ENCODE data around the gene GPM6B. TPM values are rescaled to one million over a fixed set of nuclear protein-coding genes. Genes with fewer than 3 reads are reported as not detected.

The GPM6B gene
- total RNA-seq, 1 experiment from 2014 or later, result 0.51 TPM

GRCh38 chrX:13759152-13759718 is 57.7 kb downstream of the GPM6B start:
- intact Hi-C loops (cut with micrococcal nuclease), result loop anchor here (10.0 kb wide), 1 partner anchor 176 kb away; no protein-coding TSS in a partner anchor
- no peak overlapping the region for H3K27ac ChIP-seq (ENCODE audit: low read length)
- no peak for ATAC-seq
- H3K4me2 ChIP-seq (ENCODE audit: low read length), result no peak overlapping the region
- peaks cover 48% of the 10 kb centered on the region for H3K36me3 ChIP-seq (ENCODE audit: low read depth, low read length)
- H3K79me2 ChIP-seq (ENCODE audit: low read length), result no peaks in the 10 kb centered on the region
- TF ChIP-seq, protein P1, sequence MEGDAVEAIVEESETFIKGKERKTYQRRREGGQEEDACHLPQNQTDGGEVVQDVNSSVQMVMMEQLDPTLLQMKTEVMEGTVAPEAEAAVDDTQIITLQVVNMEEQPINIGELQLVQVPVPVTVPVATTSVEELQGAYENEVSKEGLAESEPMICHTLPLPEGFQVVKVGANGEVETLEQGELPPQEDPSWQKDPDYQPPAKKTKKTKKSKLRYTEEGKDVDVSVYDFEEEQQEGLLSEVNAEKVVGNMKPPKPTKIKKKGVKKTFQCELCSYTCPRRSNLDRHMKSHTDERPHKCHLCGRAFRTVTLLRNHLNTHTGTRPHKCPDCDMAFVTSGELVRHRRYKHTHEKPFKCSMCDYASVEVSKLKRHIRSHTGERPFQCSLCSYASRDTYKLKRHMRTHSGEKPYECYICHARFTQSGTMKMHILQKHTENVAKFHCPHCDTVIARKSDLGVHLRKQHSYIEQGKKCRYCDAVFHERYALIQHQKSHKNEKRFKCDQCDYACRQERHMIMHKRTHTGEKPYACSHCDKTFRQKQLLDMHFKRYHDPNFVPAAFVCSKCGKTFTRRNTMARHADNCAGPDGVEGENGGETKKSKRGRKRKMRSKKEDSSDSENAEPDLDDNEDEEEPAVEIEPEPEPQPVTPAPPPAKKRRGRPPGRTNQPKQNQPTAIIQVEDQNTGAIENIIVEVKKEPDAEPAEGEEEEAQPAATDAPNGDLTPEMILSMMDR (conservative IDR thresholded peaks at IDR 0.05; ENCODE audit: low read depth, low read length), result no peak
- TF ChIP-seq EZH2 (IDR thresholded peaks at IDR 0.05; ENCODE audit: low read length, unreplicated experiment) (no peak), EZH2phosphoT487 (IDR thresholded peaks at IDR 0.05; ENCODE audit: borderline replicate concordance, low read length) (no peak)
- H3K27me3 ChIP-seq (ENCODE audit: low read length), result no peaks in the 10 kb centered on the region
- BruUV-seq (replicated peaks), result no TSS peak
- H3K9me2 ChIP-seq (replicated peaks; ENCODE audit: low read length), result no peaks in the 10 kb centered on the region
- H4K20me1 ChIP-seq (ENCODE audit: low read length), result no peaks in the 10 kb centered on the region
- ChIA-PET POLR2A (ENCODE audit: unreplicated experiment) (no interaction called here), CTCF (no interaction called here)
- no peak for DNase-seq
- H2AFZ ChIP-seq (ENCODE audit: low read length), result no peak overlapping the region
- no peaks in the 10 kb centered on the region for H3K9me3 ChIP-seq (ENCODE audit: low read length)
- peaks cover 8% of the 10 kb centered on the region for H3K4me1 ChIP-seq (ENCODE audit: insufficient read depth, low read length)
- H3K4me3 ChIP-seq (ENCODE audit: low read length), result no peak overlapping the region
- no peaks in the 10 kb centered on the region for H3F3A ChIP-seq (ENCODE audit: low read length, unreplicated experiment)
- no peak overlapping the region for H3K9ac ChIP-seq (ENCODE audit: low read length)

- no peaks in the 10 kb centered on the region for H3K27me3 ChIP-seq (ENCODE audit: low read length)
- no peaks in the 10 kb centered on the region for H3F3A ChIP-seq (ENCODE audit: low read length, unreplicated experiment)
- DNase-seq (no peak), ATAC-seq (no peak)
- ChIA-PET CTCF (no interaction called here), POLR2A (ENCODE audit: unreplicated experiment) (no interaction called here)
- peaks cover 35% of the 10 kb centered on the region for H3K36me3 ChIP-seq (ENCODE audit: low read depth, low read length)
- TF ChIP-seq, protein P1 (conservative IDR thresholded peaks at IDR 0.05; ENCODE audit: low read depth, low read length), result no peak
- TF ChIP-seq EZH2 (IDR thresholded peaks at IDR 0.05; ENCODE audit: low read length, unreplicated experiment) (no peak), EZH2phosphoT487 (IDR thresholded peaks at IDR 0.05; ENCODE audit: borderline replicate concordance, low read length) (no peak)
- no TSS peak for BruUV-seq (replicated peaks)
- H3K9ac ChIP-seq (ENCODE audit: low read length), result no peak overlapping the region
- intact Hi-C loops (cut with micrococcal nuclease), result loop anchor here (10.0 kb wide), 1 partner anchor 178 kb away; no protein-coding TSS in a partner anchor
- no peaks in the 10 kb centered on the region for H4K20me1 ChIP-seq (ENCODE audit: low read length)
- no peaks in the 10 kb centered on the region for H3K9me2 ChIP-seq (replicated peaks; ENCODE audit: low read length)
- no peak overlapping the region for H2AFZ ChIP-seq (ENCODE audit: low read length)
- no peak overlapping the region for H3K4me2 ChIP-seq (ENCODE audit: low read length)
- peaks cover 16% of the 10 kb centered on the region for H3K4me1 ChIP-seq (ENCODE audit: insufficient read depth, low read length)
- H3K4me3 ChIP-seq (ENCODE audit: low read length), result no peak overlapping the region
- H3K9me3 ChIP-seq (ENCODE audit: low read length), result no peaks in the 10 kb centered on the region
- H3K79me2 ChIP-seq (ENCODE audit: low read length), result peaks cover 7% of the 10 kb centered on the region; the same call in 1 of the 2 replicates
- no peak overlapping the region for H3K27ac ChIP-seq (ENCODE audit: low read length)
Measured at GRCh38 chrX:13756381-13756780, 60.5 kb downstream of the GPM6B start.

GRCh38 chrX:13755254-13755653 is 61.6 kb downstream of the GPM6B start:
- Histone ChIP-seq H3K4me2 (ENCODE audit: low read length) (no peak overlapping the region), H3K4me1 (ENCODE audit: insufficient read depth, low read length) (peaks cover 22% of the 10 kb centered on the region), H3K36me3 (ENCODE audit: low read depth, low read length) (peaks cover 37% of the 10 kb centered on the region), H3K9me3 (ENCODE audit: low read length) (no peaks in the 10 kb centered on the region), H3K9ac (ENCODE audit: low read length) (no peak overlapping the region), H3K27me3 (ENCODE audit: low read length) (no peaks in the 10 kb centered on the region), H2AFZ (ENCODE audit: low read length) (no peak overlapping the region), H4K20me1 (ENCODE audit: low read length) (no peaks in the 10 kb centered on the region), H3K4me3 (ENCODE audit: low read length) (no peak overlapping the region), H3K9me2 (replicated peaks; ENCODE audit: low read length) (no peaks in the 10 kb centered on the region), H3K27ac (ENCODE audit: low read length) (no peak overlapping the region), H3F3A (ENCODE audit: low read length, unreplicated experiment) (no peaks in the 10 kb centered on the region), H3K79me2 (ENCODE audit: low read length) (peaks cover 7% of the 10 kb centered on the region; the same call in 1 of the 2 replicates)
- ChIA-PET CTCF (no interaction called here), POLR2A (ENCODE audit: unreplicated experiment) (no interaction called here)
- no peak for TF ChIP-seq EZH2phosphoT487 (IDR thresholded peaks at IDR 0.05; ENCODE audit: borderline replicate concordance, low read length)
- TF ChIP-seq, protein P1 (conservative IDR thresholded peaks at IDR 0.05; ENCODE audit: low read depth, low read length), result no peak
- TF ChIP-seq EZH2 (IDR thresholded peaks at IDR 0.05; ENCODE audit: low read length, unreplicated experiment), result no peak
- intact Hi-C loops (cut with micrococcal nuclease), result loop anchor here (10.0 kb wide), 1 partner anchor 180 kb away; no protein-coding TSS in a partner anchor
- no TSS peak for BruUV-seq (replicated peaks)
- no peak for DNase-seq
- no peak for ATAC-seq
